HUES64 (cell line): ENCODE data around the gene MYO3B.
"Not testable (repeated sequence)": the region's sequence is repeated elsewhere in the genome, so short reads cannot be mapped to it uniquely, and the experiment has no call there.

Experiments used
- H3K27ac ChIP-seq: 2 replicates; pipeline ENCODE4 v1.7.0; 2013; ENCODE audit warnings: low read depth, low read length, inconsistent platforms
- H3K27me3 ChIP-seq: 2 replicates; pipeline ENCODE4 v1.6.1; 2013; ENCODE audit warnings: mild to moderate bottlenecking, low read length; ENCODE audit not compliant: insufficient read depth
- H3K36me3 ChIP-seq: 2 replicates; pipeline ENCODE4 v1.6.1; 2013; ENCODE audit warnings: mild to moderate bottlenecking, low read length; ENCODE audit not compliant: insufficient read depth
- H3K4me1 ChIP-seq: 2 replicates; pipeline ENCODE4 v1.6.1; 2013; ENCODE audit warnings: mild to moderate bottlenecking, low read length, moderate library complexity; ENCODE audit not compliant: insufficient read depth
- H3K4me3 ChIP-seq: 2 replicates; pipeline ENCODE4 v1.5.1; 2013; ENCODE audit warnings: mild to moderate bottlenecking, low read length, moderate library complexity
- H3K9ac ChIP-seq: 2 replicates; pipeline ENCODE4 v1.6.1; 2013; ENCODE audit warnings: mild to moderate bottlenecking, low read depth, low read length
- H3K9me3 ChIP-seq: 2 replicates; pipeline ENCODE4 v1.6.1; 2013; ENCODE audit warnings: low read depth, low read length; ENCODE audit not compliant: insufficient read depth
- WGBS: fragments of 150-250, 120-280 bp; methylation state at CpG from one replicate; pipeline ENCODE4 v1.1.7; 2013; ENCODE audit warnings: missing lambda C conversion rate; 5-methylcytosine and 5-hydroxymethylcytosine counted together

Gene MYO3B

GRCh38 chr2:170660409-170660808 is 482.5 kb downstream of the MYO3B start:
- 62% methylated on average over 1 of the region's 1 CpG for WGBS
- no peak overlapping the region for H3K27ac ChIP-seq
- H3K9ac ChIP-seq, result no peak overlapping the region
- H3K27me3 ChIP-seq, result no peaks in the 10 kb centered on the region
- H3K4me1 ChIP-seq, result no peaks in the 10 kb centered on the region
- no peak overlapping the region for H3K4me3 ChIP-seq
- H3K36me3 ChIP-seq, result no peaks in the 10 kb centered on the region
- no peaks in the 10 kb centered on the region for H3K9me3 ChIP-seq

GRCh38 chr2:170665743-170666142 is 487.8 kb downstream of the MYO3B start:
- H3K4me1 ChIP-seq, result no peaks in the 10 kb centered on the region
- no peaks in the 10 kb centered on the region for H3K9me3 ChIP-seq
- no peak overlapping the region for H3K4me3 ChIP-seq
- H3K27ac ChIP-seq, result no peak overlapping the region
- H3K36me3 ChIP-seq, result no peaks in the 10 kb centered on the region
- no peaks in the 10 kb centered on the region for H3K27me3 ChIP-seq
- 100% methylated on average over 1 of the region's 5 CpGs for WGBS
- H3K9ac ChIP-seq, result no peak overlapping the region

GRCh38 chr2:170669909-170670308 is 492.0 kb downstream of the MYO3B start:
- Histone ChIP-seq H3K4me3 (no peak overlapping the region), H3K27me3 (no peaks in the 10 kb centered on the region), H3K9me3 (no peaks in the 10 kb centered on the region), H3K27ac (no peak overlapping the region), H3K9ac (no peak overlapping the region), H3K36me3 (no peaks in the 10 kb centered on the region), H3K4me1 (peaks cover 10% of the 10 kb centered on the region; the same call in 1 of the 2 replicates)
- WGBS, result 100% methylated on average over 3 of the region's 3 CpGs

- H3K4me3 ChIP-seq, result no peak overlapping the region
- H3K4me1 ChIP-seq, result peaks cover 13% of the 10 kb centered on the region; the same call in 1 of the 2 replicates
- H3K36me3 ChIP-seq, result no peaks in the 10 kb centered on the region
- no peaks in the 10 kb centered on the region for H3K9me3 ChIP-seq
- no peak overlapping the region for H3K27ac ChIP-seq
- 92% methylated on average over 2 of the region's 2 CpGs for WGBS
- H3K9ac ChIP-seq, result no peak overlapping the region
- no peaks in the 10 kb centered on the region for H3K27me3 ChIP-seq
These were observed 492.7 kb downstream of the MYO3B start for GRCh38 chr2:170670651-170671050.

- Histone ChIP-seq H3K27me3 (no peaks in the 10 kb centered on the region), H3K9ac (no peak overlapping the region), H3K9me3 (no peaks in the 10 kb centered on the region), H3K4me1 (peaks cover 13% of the 10 kb centered on the region; the same call in 1 of the 2 replicates), H3K4me3 (no peak overlapping the region), H3K27ac (no peak overlapping the region), H3K36me3 (no peaks in the 10 kb centered on the region)
- 91% methylated on average over 9 of the region's 9 CpGs for WGBS
These were observed 493.1 kb downstream of the MYO3B start for GRCh38 chr2:170671079-170671478.

GRCh38 chr2:170674282-170674681 is 496.3 kb downstream of the MYO3B start:
- not testable (repeated sequence) for H3K9ac ChIP-seq, H3K27ac ChIP-seq, H3K9me3 ChIP-seq, H3K27me3 ChIP-seq, H3K4me3 ChIP-seq, H3K36me3 ChIP-seq
- H3K4me1 ChIP-seq, result peaks cover 22% of the 10 kb centered on the region

- H3K4me1 ChIP-seq, result peaks cover 36% of the 10 kb centered on the region
- H3K27me3 ChIP-seq, result no peaks in the 10 kb centered on the region
- no peak overlapping the region for H3K27ac ChIP-seq
- no peaks in the 10 kb centered on the region for H3K36me3 ChIP-seq
- H3K9me3 ChIP-seq, result no peaks in the 10 kb centered on the region
- H3K9ac ChIP-seq, result no peak overlapping the region
- WGBS, result 88% methylated on average over 6 of the region's 6 CpGs
- H3K4me3 ChIP-seq, result no peak overlapping the region
These were observed 497.8 kb downstream of the MYO3B start for GRCh38 chr2:170675701-170676100.

- peak overlapping the region; percentile 23 for H3K4me3 ChIP-seq
- no peaks in the 10 kb centered on the region for H3K36me3 ChIP-seq
- H3K27ac ChIP-seq, result peak overlapping the region; percentile 62
- peaks cover 41% of the 10 kb centered on the region for H3K4me1 ChIP-seq
- 10% methylated on average over 5 of the region's 5 CpGs for WGBS
- peak overlapping the region; percentile 32; the same call in 1 of the 2 replicates for H3K9ac ChIP-seq
- H3K27me3 ChIP-seq, result no peaks in the 10 kb centered on the region
- no peaks in the 10 kb centered on the region for H3K9me3 ChIP-seq
These were observed 501.7 kb downstream of the MYO3B start for GRCh38 chr2:170679607-170680079.

- H3K9ac ChIP-seq, result peak overlapping the region; percentile 34
These were observed 502.4 kb downstream of the MYO3B start for GRCh38 chr2:170680172-170680941.

GRCh38 chr2:170681311-170681710 is 503.4 kb downstream of the MYO3B start:
- WGBS, result 73% methylated on average over 1 of the region's 1 CpG
- Histone ChIP-seq H3K9me3 (no peaks in the 10 kb centered on the region), H3K27ac (peak overlapping the region; percentile 91), H3K4me3 (no peak overlapping the region), H3K27me3 (no peaks in the 10 kb centered on the region), H3K36me3 (no peaks in the 10 kb centered on the region), H3K9ac (no peak overlapping the region), H3K4me1 (peaks cover 51% of the 10 kb centered on the region)

More at GRCh38 chr2:170680172-170680941, 502.4 kb downstream of the MYO3B start:
- Histone ChIP-seq H3K9me3 (no peaks in the 10 kb centered on the region), H3K4me1 (peaks cover 45% of the 10 kb centered on the region), H3K27ac (peak overlapping the region; percentile 91), H3K36me3 (no peaks in the 10 kb centered on the region), H3K4me3 (peak overlapping the region; percentile 23), H3K27me3 (no peaks in the 10 kb centered on the region)
- 14% methylated on average over 2 of the region's 2 CpGs for WGBS

- Histone ChIP-seq H3K4me1 (peaks cover 36% of the 10 kb centered on the region), H3K9ac (no peak overlapping the region), H3K27ac (no peak overlapping the region), H3K9me3 (no peaks in the 10 kb centered on the region), H3K36me3 (no peaks in the 10 kb centered on the region), H3K27me3 (no peaks in the 10 kb centered on the region), H3K4me3 (no peak overlapping the region)
- WGBS, result 44% methylated on average over 4 of the region's 4 CpGs
These were observed 507.6 kb downstream of the MYO3B start for GRCh38 chr2:170685591-170685990.
